Measurements from ENCODE around the gene FAM89B.

The FAM89B gene

DNA sequence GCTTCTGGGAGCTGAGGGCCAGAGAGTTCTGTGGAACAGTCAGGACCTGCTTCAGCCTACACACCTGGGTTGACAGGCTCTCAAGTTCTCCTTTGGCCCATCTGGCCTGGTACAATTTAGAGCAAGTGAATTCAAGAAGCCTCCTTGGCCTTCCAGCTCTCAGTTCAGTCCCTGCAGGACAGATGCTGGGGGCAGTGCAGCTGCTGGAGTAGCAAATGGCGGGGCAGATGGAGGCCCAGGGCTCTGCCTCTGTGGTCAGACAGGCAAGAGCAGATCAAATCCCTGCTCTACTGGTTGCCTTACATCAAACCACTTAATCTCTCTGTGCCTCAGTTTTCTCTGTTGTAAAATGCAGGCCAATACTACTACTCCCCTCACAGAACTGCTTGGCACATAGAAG, 31.9 kb downstream of the FAM89B start:
- Histone ChIP-seq H3K9me3 (replicated peaks; ENCODE audit: insufficient read depth, low read length) (no peaks in the 10 kb centered on the region), H2AFZ (ENCODE audit: low read length) (no peak overlapping the region), H3K36me3 (replicated peaks; ENCODE audit: insufficient read depth, low read length) (no peaks in the 10 kb centered on the region), H3K9me2 (replicated peaks; ENCODE audit: insufficient read depth, low read length) (no peaks in the 10 kb centered on the region), H3K79me2 (ENCODE audit: low read length) (peaks cover 7% of the 10 kb centered on the region; the same call in 1 of the 2 replicates), H4K20me1 (ENCODE audit: insufficient read depth, low read length) (no peaks in the 10 kb centered on the region), H3K27me3 (replicated peaks; ENCODE audit: insufficient read depth, low read length) (no peaks in the 10 kb centered on the region), H3K4me1 (ENCODE audit: low read length) (no peaks in the 10 kb centered on the region), H3F3A (ENCODE audit: insufficient read depth, low read length) (no peaks in the 10 kb centered on the region), H3K4me2 (ENCODE audit: low read depth, low read length) (no peak overlapping the region), H3K4me3 (ENCODE audit: low read length) (no peak overlapping the region), H3K9ac (ENCODE audit: low read length) (no peak overlapping the region), H3K27ac (ENCODE audit: low read length) (no peak overlapping the region)
- DNase-seq, result no peak
- TF ChIP-seq EZH2phosphoT487 (IDR thresholded peaks at IDR 0.05; ENCODE audit: low read length) (no peak), EZH2 (optimal IDR thresholded peaks at IDR 0.05; ENCODE audit: low read depth, low read length) (no peak)
- TF ChIP-seq, protein P1, sequence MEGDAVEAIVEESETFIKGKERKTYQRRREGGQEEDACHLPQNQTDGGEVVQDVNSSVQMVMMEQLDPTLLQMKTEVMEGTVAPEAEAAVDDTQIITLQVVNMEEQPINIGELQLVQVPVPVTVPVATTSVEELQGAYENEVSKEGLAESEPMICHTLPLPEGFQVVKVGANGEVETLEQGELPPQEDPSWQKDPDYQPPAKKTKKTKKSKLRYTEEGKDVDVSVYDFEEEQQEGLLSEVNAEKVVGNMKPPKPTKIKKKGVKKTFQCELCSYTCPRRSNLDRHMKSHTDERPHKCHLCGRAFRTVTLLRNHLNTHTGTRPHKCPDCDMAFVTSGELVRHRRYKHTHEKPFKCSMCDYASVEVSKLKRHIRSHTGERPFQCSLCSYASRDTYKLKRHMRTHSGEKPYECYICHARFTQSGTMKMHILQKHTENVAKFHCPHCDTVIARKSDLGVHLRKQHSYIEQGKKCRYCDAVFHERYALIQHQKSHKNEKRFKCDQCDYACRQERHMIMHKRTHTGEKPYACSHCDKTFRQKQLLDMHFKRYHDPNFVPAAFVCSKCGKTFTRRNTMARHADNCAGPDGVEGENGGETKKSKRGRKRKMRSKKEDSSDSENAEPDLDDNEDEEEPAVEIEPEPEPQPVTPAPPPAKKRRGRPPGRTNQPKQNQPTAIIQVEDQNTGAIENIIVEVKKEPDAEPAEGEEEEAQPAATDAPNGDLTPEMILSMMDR (IDR thresholded peaks at IDR 0.05; ENCODE audit: low read length), result no peak

DNA sequence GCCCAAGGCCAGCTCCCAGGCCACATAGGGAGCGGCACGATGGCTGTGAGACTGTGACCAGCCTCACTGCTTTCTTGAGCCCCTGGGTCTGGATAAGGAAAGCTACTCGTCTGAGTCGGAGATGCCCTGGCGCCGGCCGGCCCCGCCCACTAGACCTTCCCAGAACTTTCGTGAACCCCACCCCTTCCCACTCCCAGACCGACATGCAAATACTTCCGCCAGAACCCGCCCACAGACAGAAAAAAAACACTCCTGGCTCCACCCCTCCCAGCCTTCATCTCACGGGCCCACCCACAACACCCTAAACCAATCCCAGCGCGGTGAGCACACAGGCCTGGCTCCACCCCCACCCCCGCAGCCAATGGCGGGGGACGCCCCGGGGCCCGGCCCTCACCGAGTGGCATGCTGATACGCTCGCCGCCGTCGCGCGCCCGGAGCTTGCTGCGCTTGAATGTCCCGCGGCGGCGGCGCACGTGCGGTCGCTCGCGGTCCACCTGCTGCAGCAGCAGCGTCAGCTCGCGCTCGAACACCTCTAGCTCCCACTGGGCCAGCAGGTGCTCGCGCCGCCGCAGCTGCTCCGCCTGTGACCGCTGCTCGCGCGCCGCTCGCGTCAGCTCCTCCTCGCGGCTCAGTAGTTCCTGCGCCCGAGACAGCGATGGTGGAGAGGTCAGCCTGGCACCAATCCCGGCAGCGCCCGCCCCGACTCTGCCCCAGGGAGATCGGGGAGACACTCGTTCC, 34.7 kb downstream of the FAM89B start:
- Histone ChIP-seq H3K4me2 (ENCODE audit: low read depth, low read length) (no peak overlapping the region), H3K4me3 (ENCODE audit: low read length) (no peak overlapping the region), H3F3A (ENCODE audit: insufficient read depth, low read length) (no peaks in the 10 kb centered on the region), H3K27me3 (replicated peaks; ENCODE audit: insufficient read depth, low read length) (no peaks in the 10 kb centered on the region), H3K9ac (ENCODE audit: low read length) (no peak overlapping the region), H3K9me3 (replicated peaks; ENCODE audit: insufficient read depth, low read length) (no peaks in the 10 kb centered on the region), H3K4me1 (ENCODE audit: low read length) (no peaks in the 10 kb centered on the region), H3K27ac (ENCODE audit: low read length) (no peak overlapping the region), H3K79me2 (ENCODE audit: low read length) (peaks cover 30% of the 10 kb centered on the region), H3K9me2 (replicated peaks; ENCODE audit: insufficient read depth, low read length) (no peaks in the 10 kb centered on the region), H4K20me1 (ENCODE audit: insufficient read depth, low read length) (no peaks in the 10 kb centered on the region), H3K36me3 (replicated peaks; ENCODE audit: insufficient read depth, low read length) (no peaks in the 10 kb centered on the region), H2AFZ (ENCODE audit: low read length) (no peak overlapping the region)
- TF ChIP-seq, protein P1 (IDR thresholded peaks at IDR 0.05; ENCODE audit: low read length), result no peak
- TF ChIP-seq EZH2 (optimal IDR thresholded peaks at IDR 0.05; ENCODE audit: low read depth, low read length) (no peak), EZH2phosphoT487 (IDR thresholded peaks at IDR 0.05; ENCODE audit: low read length) (no peak)
- DNase-seq, result no peak

DNA sequence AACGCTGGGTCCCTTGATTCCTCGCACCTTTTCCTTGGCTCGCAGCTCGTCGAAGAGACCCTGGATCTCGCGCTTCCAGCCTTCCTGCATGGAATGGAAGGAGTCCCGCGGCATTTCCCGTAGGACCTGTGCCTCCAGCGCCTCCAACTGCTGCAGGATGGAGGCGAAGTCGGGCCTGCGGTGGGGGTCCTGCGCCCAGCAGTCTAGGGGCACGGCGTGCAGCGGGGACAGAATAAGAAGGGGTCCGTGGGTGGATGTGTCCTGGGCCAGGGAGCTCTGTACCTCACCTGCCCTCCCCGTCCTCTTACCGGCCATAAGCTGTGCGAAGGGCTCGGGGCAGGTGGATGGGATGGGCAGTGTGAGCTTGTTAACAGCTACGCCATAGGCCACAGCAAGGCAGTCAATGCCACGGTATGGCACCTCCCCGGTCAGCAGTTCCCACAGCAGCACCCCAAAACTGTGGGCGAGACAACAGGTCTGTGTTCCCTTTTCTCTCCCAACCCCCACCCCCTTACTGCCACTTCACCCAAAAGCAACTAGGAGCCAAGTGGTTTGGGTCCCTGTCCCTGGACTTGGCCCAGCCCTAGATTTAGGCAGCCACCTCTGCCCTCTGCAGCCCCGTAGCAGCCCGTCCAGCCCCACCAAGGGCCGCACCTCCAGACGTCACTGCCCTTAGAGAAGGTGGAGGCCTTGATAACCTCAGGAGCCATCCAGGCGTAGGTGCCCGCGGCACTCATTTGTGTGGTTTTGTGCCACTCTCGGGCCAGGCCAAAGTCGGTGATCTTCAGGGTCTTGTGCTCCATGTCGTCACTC, 35.5 kb downstream of the FAM89B start:
- Histone ChIP-seq H3F3A (ENCODE audit: insufficient read depth, low read length) (no peaks in the 10 kb centered on the region), H3K4me1 (ENCODE audit: low read length) (peaks cover under 1% of the 10 kb centered on the region; the same call in 1 of the 2 replicates), H3K4me2 (ENCODE audit: low read depth, low read length) (no peak overlapping the region), H3K9me2 (replicated peaks; ENCODE audit: insufficient read depth, low read length) (no peaks in the 10 kb centered on the region), H3K4me3 (ENCODE audit: low read length) (no peak overlapping the region), H3K79me2 (ENCODE audit: low read length) (peaks cover 38% of the 10 kb centered on the region), H3K27me3 (replicated peaks; ENCODE audit: insufficient read depth, low read length) (no peaks in the 10 kb centered on the region), H2AFZ (ENCODE audit: low read length) (no peak overlapping the region), H3K27ac (ENCODE audit: low read length) (no peak overlapping the region), H3K36me3 (replicated peaks; ENCODE audit: insufficient read depth, low read length) (no peaks in the 10 kb centered on the region), H3K9ac (ENCODE audit: low read length) (no peak overlapping the region), H3K9me3 (replicated peaks; ENCODE audit: insufficient read depth, low read length) (no peaks in the 10 kb centered on the region), H4K20me1 (ENCODE audit: insufficient read depth, low read length) (no peaks in the 10 kb centered on the region)
- no peak for DNase-seq
- TF ChIP-seq EZH2 (optimal IDR thresholded peaks at IDR 0.05; ENCODE audit: low read depth, low read length) (no peak), EZH2phosphoT487 (IDR thresholded peaks at IDR 0.05; ENCODE audit: low read length) (no peak)
- TF ChIP-seq, protein P1 (IDR thresholded peaks at IDR 0.05; ENCODE audit: low read length), result no peak

Data from MM.1S (cell line).